HG03108 (cell line): ENCODE results near the gene ARF5.
"Not testable (repeated sequence)": the region's sequence is repeated elsewhere in the genome, so short reads cannot be mapped to it uniquely, and the experiment has no call there.

Experiments
- ATAC-seq: cut with Tn5 transposase; IDR thresholded peaks from one replicate; pipeline ENCODE4 v1.9.1; 2021; ENCODE audit warnings: moderate library complexity; ENCODE audit not compliant: unreplicated experiment

ARF5 gene

DNA sequence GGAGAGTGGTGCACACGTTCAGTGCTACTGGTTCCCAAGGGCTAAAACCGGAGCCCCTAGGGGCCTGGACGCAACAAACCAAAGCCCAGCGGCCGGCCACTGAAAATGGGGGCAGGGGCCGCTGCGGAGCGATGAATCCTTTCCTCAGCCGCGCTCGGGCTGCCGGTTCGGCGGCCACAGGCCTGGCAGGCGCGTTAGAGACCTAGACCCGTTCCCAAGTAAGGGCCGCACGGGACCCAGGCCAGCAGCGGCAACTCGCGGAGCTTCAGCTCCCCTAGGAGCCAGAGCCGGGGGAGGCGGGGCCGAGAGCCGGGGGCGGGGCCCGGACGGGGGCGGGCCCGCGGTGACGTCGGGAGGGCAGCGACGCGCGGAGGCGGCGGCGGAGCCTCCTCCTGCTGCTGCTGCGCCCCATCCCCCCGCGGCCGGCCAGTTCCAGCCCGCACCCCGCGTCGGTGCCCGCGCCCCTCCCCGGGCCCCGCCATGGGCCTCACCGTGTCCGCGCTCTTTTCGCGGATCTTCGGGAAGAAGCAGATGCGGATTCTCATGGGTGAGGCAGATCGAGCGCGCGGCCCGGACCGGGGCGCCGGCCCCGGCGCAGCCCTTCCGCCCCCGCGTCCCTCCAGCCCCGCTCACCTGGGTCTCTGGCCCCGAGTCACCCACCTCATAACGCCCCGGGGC is at the start of gene ARF5:
Gene ARF5, plus strand, starts transcription at position 393 of the 678 bp plus-strand sequence. Its CDS starts 88 bp downstream, at position 481.
- ATAC-seq = peak; percentile 74

DNA sequence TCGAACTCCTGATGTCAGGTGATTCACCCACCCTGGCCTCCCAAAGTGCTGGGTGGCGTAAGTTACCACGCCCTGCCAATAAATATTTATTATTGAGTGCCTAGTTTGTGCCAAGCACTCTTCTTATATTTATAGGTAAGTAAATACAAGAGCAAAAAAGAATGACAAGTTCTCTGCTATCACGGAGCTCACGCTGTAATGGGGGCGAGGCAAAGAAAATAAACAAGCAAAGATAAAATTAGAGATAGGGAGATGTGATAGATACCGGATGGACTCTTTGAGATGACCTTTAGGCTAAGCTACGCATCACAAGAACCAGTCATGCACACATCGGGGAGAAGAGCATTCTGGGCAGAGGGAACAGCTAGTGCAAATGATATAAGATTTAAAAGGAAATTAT is 49.1 kb upstream of the ARF5 start:
- no peak for ATAC-seq

GRCh38 chr7:127540461-127540860 is 47.8 kb upstream of the ARF5 start:
- ATAC-seq = not testable (repeated sequence)

- no peak for ATAC-seq
Measured at GRCh38 chr7:127541548-127541947, 46.7 kb upstream of the ARF5 start.

- ATAC-seq = no peak
Measured at GRCh38 chr7:127546313-127546712, 41.9 kb upstream of the ARF5 start.

GRCh38 chr7:127550247-127550646 is 38.0 kb upstream of the ARF5 start:
- ATAC-seq = no peak

- ATAC-seq = no peak
Measured at GRCh38 chr7:127551941-127552340, 36.3 kb upstream of the ARF5 start.

DNA sequence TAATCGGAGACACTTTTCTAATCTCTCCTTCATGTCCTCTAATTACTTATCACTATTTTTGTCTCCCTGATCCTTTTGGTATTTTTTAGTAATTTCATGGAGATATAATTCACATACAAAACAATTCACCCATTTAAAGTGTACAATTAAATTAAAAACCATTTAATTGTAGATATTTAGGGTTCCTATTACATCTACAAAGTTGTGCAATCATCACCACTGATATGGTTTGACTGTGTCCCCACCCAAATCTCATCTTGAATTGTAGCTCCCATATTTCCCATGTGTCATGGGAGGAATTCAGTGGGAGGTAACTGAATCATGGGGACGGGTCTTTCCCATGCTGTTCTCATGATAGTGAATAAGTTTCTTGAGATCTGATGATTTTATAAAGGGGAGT is 31.8 kb upstream of the ARF5 start:
- ATAC-seq = no peak

- ATAC-seq = no peak
Measured at GRCh38 chr7:127557803-127558202, 30.4 kb upstream of the ARF5 start.

DNA sequence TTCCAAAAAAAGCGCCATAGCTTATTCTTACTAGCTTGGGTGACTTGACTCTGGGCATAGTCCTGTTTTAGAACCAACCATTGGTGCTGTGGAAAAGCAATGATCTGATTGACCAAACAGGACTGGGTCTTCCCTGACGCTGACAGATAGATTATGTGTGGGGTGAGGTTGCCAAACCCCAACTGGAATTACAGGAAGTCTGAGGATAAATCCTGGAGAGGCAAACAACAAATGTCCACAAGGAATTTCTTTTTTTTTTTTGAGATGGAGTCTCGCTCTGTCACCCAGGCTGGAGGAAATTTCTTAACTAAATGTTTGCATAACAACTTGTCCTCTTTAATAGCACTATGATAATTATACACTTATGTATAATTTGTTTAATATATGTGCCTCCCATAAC is 22.0 kb upstream of the ARF5 start:
- ATAC-seq = no peak

DNA sequence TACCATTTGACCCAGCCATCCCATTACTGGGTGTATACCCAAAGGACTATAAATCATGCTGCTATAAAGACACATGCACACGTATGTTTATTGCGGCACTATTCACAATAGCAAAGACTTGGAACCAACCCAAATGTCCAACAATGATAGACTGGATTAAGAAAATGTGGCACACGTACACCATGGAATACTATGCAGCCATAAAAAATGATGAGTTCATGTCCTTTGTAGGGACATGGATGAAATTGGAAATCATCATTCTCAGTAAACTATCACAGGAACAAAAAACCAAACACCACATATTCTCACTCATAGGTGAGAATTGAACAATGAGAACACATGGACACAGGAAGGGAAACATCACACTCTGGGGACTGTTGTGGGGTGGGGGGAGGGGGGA is 20.2 kb upstream of the ARF5 start:
- ATAC-seq = not testable (repeated sequence)

DNA sequence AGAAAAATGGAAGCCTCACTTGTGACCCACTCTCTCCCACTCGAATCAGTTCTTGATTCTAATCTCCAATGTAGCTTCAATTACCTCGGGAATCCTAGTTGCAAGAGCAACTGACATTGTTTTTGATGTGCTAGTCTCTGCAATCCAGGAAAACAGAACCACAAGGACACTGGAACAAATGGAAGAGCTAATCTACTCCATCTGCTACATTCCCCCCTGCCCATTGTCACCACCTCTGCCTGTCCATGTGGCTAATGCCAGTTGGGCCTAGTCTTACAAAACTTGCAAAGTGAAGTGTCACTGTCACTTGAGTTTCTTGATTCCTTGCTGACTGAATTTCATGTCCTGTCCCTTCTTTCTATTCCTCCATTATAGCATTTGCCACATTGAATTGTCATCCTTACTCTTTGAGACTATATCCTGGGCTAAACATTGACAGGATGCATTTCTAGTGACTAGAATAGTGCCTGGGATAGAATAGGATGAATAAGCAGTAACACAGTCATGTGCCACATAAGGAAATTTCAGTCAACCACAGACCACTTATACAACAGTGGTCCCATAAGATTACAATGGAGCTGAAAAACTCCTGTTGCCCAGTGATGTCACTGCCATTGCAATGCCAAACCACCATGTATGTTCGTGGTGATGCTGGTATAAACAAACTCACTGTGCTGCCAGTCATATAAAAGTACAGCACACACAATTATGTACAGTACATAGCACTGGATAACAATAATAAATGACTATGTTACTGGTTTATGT is 16.3 kb upstream of the ARF5 start:
- ATAC-seq = no peak

GRCh38 chr7:127578036-127578684 is 10.1 kb upstream of the ARF5 start:
- ATAC-seq = no peak

GRCh38 chr7:127578711-127579275 is 9.4 kb upstream of the ARF5 start:
- ATAC-seq = no peak

GRCh38 chr7:127580612-127581011 is 7.6 kb upstream of the ARF5 start:
- no peak for ATAC-seq

DNA sequence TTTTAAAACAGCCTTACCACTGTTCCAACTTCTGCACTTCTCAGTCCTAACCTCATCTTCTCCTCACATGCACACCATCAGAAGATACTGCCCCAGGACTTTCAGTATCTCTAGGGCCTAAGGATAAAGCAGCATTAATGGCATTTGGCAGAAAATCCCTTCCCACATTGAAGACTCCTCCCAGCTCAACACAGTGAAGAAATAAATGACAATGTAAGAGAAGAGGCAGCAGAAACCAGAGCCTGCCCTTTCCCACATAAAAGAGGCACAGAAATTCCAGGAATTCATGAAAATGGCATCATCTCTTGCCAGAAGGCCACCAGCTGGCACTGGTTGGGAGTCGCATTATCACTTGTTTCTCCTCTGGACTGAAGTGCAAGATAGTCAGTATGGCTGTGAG is 6.5 kb upstream of the ARF5 start:
- ATAC-seq = no peak

DNA sequence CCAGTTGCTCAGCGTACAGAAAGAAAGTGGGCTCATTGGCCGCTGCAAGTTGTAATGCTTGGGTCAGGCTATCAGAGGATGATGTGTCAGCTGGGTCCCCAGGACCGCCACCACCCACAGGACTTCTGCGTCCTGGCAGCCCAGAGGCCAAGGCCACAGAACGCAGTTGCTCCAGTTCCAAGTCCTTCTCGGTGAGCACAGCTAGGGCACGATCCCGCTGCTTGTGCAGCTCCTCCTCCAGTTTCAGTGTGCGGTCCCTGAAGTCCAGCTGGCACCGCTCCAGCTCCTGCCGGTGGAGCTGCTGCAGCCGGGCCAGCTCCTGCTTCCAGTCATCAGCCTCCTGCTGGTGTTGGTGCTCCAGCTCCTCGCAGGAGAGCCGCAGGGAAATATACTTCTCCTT is 5.8 kb upstream of the ARF5 start:
- ATAC-seq = no peak

- ATAC-seq = no peak
Measured at GRCh38 chr7:127584648-127585043, 3.6 kb upstream of the ARF5 start.

GRCh38 chr7:127585044-127585953 is 2.9 kb upstream of the ARF5 start, which contains the start of gene GCC1:
GCC1 (minus strand) TSS chr7:127585596; CDS start chr7:127585182, 414 bp downstream.
- peak; percentile 74 for ATAC-seq

DNA sequence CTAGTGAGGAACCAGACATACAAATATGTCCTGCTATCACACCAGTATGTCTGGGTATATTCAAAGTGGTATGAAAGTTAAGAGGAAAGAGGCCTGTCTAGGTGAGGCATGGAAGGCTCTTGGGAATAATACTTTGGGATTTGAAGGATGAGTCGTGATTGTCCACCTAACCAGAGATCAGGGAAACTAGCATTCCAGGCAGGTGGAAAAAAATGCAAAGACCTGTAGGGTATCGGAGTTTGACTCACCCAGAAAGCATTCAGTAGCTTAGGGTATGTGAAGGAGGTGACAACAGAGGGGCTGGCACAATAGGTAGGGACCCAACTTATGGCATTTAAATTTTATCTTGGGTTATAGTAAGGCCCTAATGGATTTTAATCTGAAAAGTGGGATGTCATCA is 1.9 kb upstream of the ARF5 start:
- ATAC-seq = no peak

- no peak for ATAC-seq
Measured at GRCh38 chr7:127587663-127588018, 570 bp upstream of the ARF5 start.
